Astrocyte (in vitro differentiated cells and primary cell): ENCODE results near the gene ADGRE1. TPM values are rescaled to one million over a fixed set of nuclear protein-coding genes. Genes with fewer than 3 reads are reported as not detected.

Experiments used
- DNase-seq: peaks from one replicate; pipeline ENCODE4 v3.0.0-alpha.2; 2010; ENCODE audit warnings: low read depth
- FAIRE-seq: peaks from 2 replicates; lab custom pipeline; 2011; peaks lifted over from hg19 to GRCh38; lab: Jason Lieb, UNC
- H2AFZ ChIP-seq: 2 replicates; pipeline ENCODE4 v1.6.0; 2012; ENCODE audit warnings: low read depth, low read length, inconsistent platforms
- H3K27ac ChIP-seq: 2 replicates; pipeline ENCODE4 v1.5.1; 2011; ENCODE audit warnings: low read depth, low read length, inconsistent platforms
- H3K27me3 ChIP-seq: 2 replicates; pipeline ENCODE4 v1.6.0; 2011; ENCODE audit warnings: low read length, inconsistent platforms; ENCODE audit not compliant: insufficient read depth
- H3K36me3 ChIP-seq: 2 replicates; pipeline ENCODE4 v1.5.1; 2011; ENCODE audit warnings: low read length, inconsistent platforms; ENCODE audit not compliant: insufficient read depth
- H3K4me1 ChIP-seq: 2 replicates; pipeline ENCODE4 v1.5.1; 2011; ENCODE audit warnings: low read length, inconsistent platforms; ENCODE audit not compliant: insufficient read depth
- H3K4me2 ChIP-seq: 2 replicates; pipeline ENCODE4 v1.6.0; 2012; ENCODE audit warnings: low read length, inconsistent platforms
- H3K4me3 ChIP-seq: 2 replicates; pipeline ENCODE4 v1.5.1; 2011; ENCODE audit warnings: low read depth, mild to moderate bottlenecking, low read length, inconsistent platforms; ENCODE audit not compliant: insufficient read depth
- H3K79me2 ChIP-seq: 2 replicates; pipeline ENCODE4 v1.6.0; 2012; ENCODE audit warnings: mild to moderate bottlenecking, low read length, inconsistent platforms; ENCODE audit not compliant: insufficient read depth
- H3K9ac ChIP-seq: 2 replicates; pipeline ENCODE4 v1.6.0; 2012; ENCODE audit warnings: mild to moderate bottlenecking, low read length, inconsistent platforms
- H3K9me3 ChIP-seq: 2 replicates; pipeline ENCODE4 v1.5.1; 2012; ENCODE audit warnings: low read depth, mild to moderate bottlenecking, low read length, inconsistent platforms; ENCODE audit not compliant: insufficient read depth
- H4K20me1 ChIP-seq: 2 replicates; pipeline ENCODE4 v1.6.0; 2012; ENCODE audit warnings: low read length, inconsistent platforms; ENCODE audit not compliant: insufficient read depth
- H3K27ac Mint-ChIP-seq: one replicate; pipeline ENCODE4 v1.8.0; 2021; ENCODE audit warnings: mild to moderate bottlenecking, mixed read lengths; ENCODE audit not compliant: unreplicated experiment
- H3K27me3 Mint-ChIP-seq: one replicate; pipeline ENCODE4 v1.8.0; 2021; ENCODE audit warnings: low read depth, mixed read lengths; ENCODE audit not compliant: unreplicated experiment
- H3K36me3 Mint-ChIP-seq: one replicate; pipeline ENCODE4 v1.8.0; 2021; ENCODE audit warnings: low read depth, mixed read lengths; ENCODE audit not compliant: unreplicated experiment
- H3K4me1 Mint-ChIP-seq: one replicate; pipeline ENCODE4 v1.8.0; 2021; ENCODE audit warnings: low read depth, mixed read lengths; ENCODE audit not compliant: unreplicated experiment
- H3K4me3 Mint-ChIP-seq: one replicate; pipeline ENCODE4 v1.8.0; 2021; ENCODE audit warnings: mild to moderate bottlenecking, moderate library complexity, mixed read lengths; ENCODE audit not compliant: unreplicated experiment
- H3K9me3 Mint-ChIP-seq: one replicate; pipeline ENCODE4 v1.8.0; 2021; ENCODE audit warnings: mild to moderate bottlenecking, mixed read lengths; ENCODE audit not compliant: unreplicated experiment
- CTCF ChIP-seq: IDR thresholded peaks from 2 replicates; pipeline ENCODE4 v1.5.1; 2011; ENCODE audit warnings: low read depth, mild to moderate bottlenecking, inconsistent platforms, low read length, moderate library complexity; ENCODE audit not compliant: insufficient read depth
- EZH2 ChIP-seq: IDR thresholded peaks from 2 replicates; pipeline ENCODE4 v1.6.1; 2012; ENCODE audit warnings: mild to moderate bottlenecking, low read length, inconsistent platforms; ENCODE audit not compliant: insufficient read depth
- total RNA-seq: library from RNA; stranded (reverse); gene quantifications from 2 replicates; pipeline ENCODE4 v1.2.1, GENCODE V29; 2021

Gene ADGRE1
- total RNA-seq, 1 donor from 2014 or later, result not detected

GRCh38 chr19:6958791-6959190 lies 71.4 kb downstream of the ADGRE1 start:
- Histone ChIP-seq H3K4me2 (no peak overlapping the region), H3K36me3 (no peaks in the 10 kb centered on the region), H3K9ac (no peak overlapping the region), H3K79me2 (no peaks in the 10 kb centered on the region), H3K4me1 (no peaks in the 10 kb centered on the region), H3K27ac (no peak overlapping the region), H2AFZ (no peak overlapping the region), H3K4me3 (no peak overlapping the region), H4K20me1 (no peaks in the 10 kb centered on the region), H3K9me3 (peaks cover 10% of the 10 kb centered on the region), H3K27me3 (no peaks in the 10 kb centered on the region)
- H3K27ac Mint-ChIP-seq, result no peak overlapping the region
- no peak overlapping the region for H3K4me3 Mint-ChIP-seq
- peaks cover 11% of the 10 kb centered on the region for H3K9me3 Mint-ChIP-seq
- DNase-seq, result no peak
- TF ChIP-seq EZH2 (no peak), CTCF (no peak)
- FAIRE-seq, result no peak
- H3K27me3 Mint-ChIP-seq, result no peaks in the 10 kb centered on the region
- H3K36me3 Mint-ChIP-seq, result no peaks in the 10 kb centered on the region
- no peaks in the 10 kb centered on the region for H3K4me1 Mint-ChIP-seq

GRCh38 chr19:6963244-6963852 lies 76.0 kb downstream of the ADGRE1 start:
- no peak overlapping the region for H3K4me3 ChIP-seq
- FAIRE-seq (no peak), DNase-seq (no peak)
- H3K9me3 ChIP-seq, result peaks cover 4% of the 10 kb centered on the region
- H4K20me1 ChIP-seq, result no peaks in the 10 kb centered on the region
- no peaks in the 10 kb centered on the region for H3K27me3 Mint-ChIP-seq
- no peaks in the 10 kb centered on the region for H3K36me3 Mint-ChIP-seq
- no peaks in the 10 kb centered on the region for H3K4me1 ChIP-seq
- no peak overlapping the region for H3K27ac Mint-ChIP-seq
- H2AFZ ChIP-seq, result no peak overlapping the region
- H3K27ac ChIP-seq, result no peak overlapping the region
- H3K9me3 Mint-ChIP-seq, result peaks cover 9% of the 10 kb centered on the region
- H3K4me1 Mint-ChIP-seq, result no peaks in the 10 kb centered on the region
- no peaks in the 10 kb centered on the region for H3K27me3 ChIP-seq
- no peak overlapping the region for H3K4me2 ChIP-seq
- H3K79me2 ChIP-seq, result no peaks in the 10 kb centered on the region
- H3K36me3 ChIP-seq, result no peaks in the 10 kb centered on the region
- TF ChIP-seq EZH2 (no peak), CTCF (no peak)
- no peak overlapping the region for H3K9ac ChIP-seq
- no peak overlapping the region for H3K4me3 Mint-ChIP-seq

DNA sequence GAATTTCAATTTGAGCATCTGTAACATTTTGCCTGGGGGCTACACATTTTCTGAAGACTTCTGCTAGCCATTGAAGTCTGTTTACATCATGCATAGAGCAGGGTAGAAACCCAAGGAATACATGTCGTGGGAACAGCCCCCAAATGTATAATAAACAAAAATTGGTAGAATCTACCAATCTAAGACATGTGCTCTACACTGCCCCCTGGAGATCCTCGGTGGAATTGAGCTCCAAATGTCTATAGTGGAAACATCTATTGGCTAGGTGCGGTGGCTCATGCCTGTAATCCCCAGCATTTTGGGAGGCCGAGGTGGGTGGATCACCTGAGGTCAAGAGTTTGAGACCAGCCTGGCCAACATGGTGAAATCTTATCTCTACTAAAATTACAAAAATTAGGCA lies 76.6 kb downstream of the ADGRE1 start:
- Histone ChIP-seq H3K79me2 (no peaks in the 10 kb centered on the region), H3K9ac (no peak overlapping the region), H4K20me1 (no peaks in the 10 kb centered on the region), H3K4me2 (no peak overlapping the region), H3K27ac (no peak overlapping the region), H3K9me3 (peaks cover 4% of the 10 kb centered on the region), H3K4me3 (no peak overlapping the region), H3K36me3 (no peaks in the 10 kb centered on the region), H3K4me1 (no peaks in the 10 kb centered on the region), H2AFZ (no peak overlapping the region), H3K27me3 (no peaks in the 10 kb centered on the region)
- Mint-ChIP-seq H3K4me1 (no peaks in the 10 kb centered on the region), H3K27me3 (no peaks in the 10 kb centered on the region), H3K36me3 (no peaks in the 10 kb centered on the region), H3K27ac (no peak overlapping the region), H3K9me3 (peaks cover 9% of the 10 kb centered on the region), H3K4me3 (no peak overlapping the region)
- TF ChIP-seq EZH2, result no peak
- no peak for TF ChIP-seq CTCF
- FAIRE-seq (no peak), DNase-seq (no peak)
